Measurements from ENCODE around the gene LRRC25. TPM values are rescaled to one million over a fixed set of nuclear protein-coding genes. Genes with fewer than 3 reads are reported as not detected.
A peak's percentile ranks its signal among the peaks of the same experiment; 100 is the strongest.

Gene LRRC25
- total RNA-seq, 1 experiment from 2014 or later = not detected

DNA sequence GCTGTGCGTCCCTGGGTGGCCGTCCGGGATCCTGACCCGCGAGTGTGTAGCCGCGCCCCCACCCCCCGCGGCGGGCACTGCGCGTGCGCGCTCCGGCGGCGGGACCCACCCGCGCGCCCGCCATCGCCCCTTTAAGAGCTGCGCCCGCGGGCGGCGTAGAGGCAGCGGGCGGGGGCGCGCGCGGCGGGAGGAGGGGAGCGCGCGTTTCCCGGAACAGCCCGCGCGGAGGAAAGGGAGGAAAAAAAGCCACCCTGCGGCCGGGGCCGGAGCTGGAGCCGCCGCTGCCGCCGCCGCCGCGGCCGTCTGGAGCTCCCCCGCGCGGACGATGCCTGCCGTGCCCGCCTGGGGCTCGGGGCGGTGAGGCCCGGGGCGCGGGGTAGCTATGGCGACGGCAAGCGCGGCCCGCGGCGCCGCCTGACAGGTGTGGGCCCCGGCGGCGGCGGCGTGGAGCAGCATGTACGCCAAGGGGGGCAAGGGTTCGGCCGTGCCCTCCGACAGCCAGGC is 21.8 kb upstream of the LRRC25 start, which contains the start of gene SSBP4:
Gene SSBP4, plus strand, starts transcription at position 204 of the 504 bp plus-strand sequence. Its CDS starts 251 bp downstream, at position 455.
- H4K5ac ChIP-seq (ENCODE audit: insufficient read length, low read depth, low read length) = no peak within 1 kb of the TSS
- Mint-ChIP-seq H3K27me3 (ENCODE audit: low read depth) (peaks cover 60% of the 10 kb centered on the region), H3K4me1 (peaks cover 37 to 64% of the 10 kb centered on the region in 2 experiments), H3K9me3 (no peaks in the 10 kb centered on the region; a peak in 2 of 5 replicates), H3K36me3 (ENCODE audit: insufficient read depth in 1 of 3, low read depth in 3 of 3) (peaks cover 0 to 5% (median 0%) of the 10 kb centered on the region in 3 experiments; a peak in 1 of 7 replicates), H3K27ac (peak within 1 kb of the TSS in 1 of 3 experiments; percentile 86; a peak in 1 of 7 replicates), H3K4me3 (peak within 1 kb of the TSS; percentile 72 to 83)
- no peak within 1 kb of the TSS for H4K8ac ChIP-seq (replicated peaks; ENCODE audit: insufficient read length, low read depth, low read length)
- peaks cover 14% of the 10 kb centered on the region for H3K23me2 ChIP-seq (ENCODE audit: insufficient read length, low read depth, low read length, poor library complexity, severe bottlenecking)
- H3K27ac ChIP-seq (ENCODE audit: insufficient read length, low read depth, low read length) = no peak within 1 kb of the TSS
- H4K91ac ChIP-seq (ENCODE audit: insufficient read length, low read depth, low read length) = no peak within 1 kb of the TSS
- no peaks in the 10 kb centered on the region for H3K79me2 ChIP-seq (ENCODE audit: insufficient read depth, low read length)
- no peak within 1 kb of the TSS for H2AFZ ChIP-seq (ENCODE audit: low read length)
- H3T11ph ChIP-seq (ENCODE audit: low read length) = no peak within 1 kb of the TSS
- H2BK12ac ChIP-seq (ENCODE audit: insufficient read length, low read depth, low read length) = no peak within 1 kb of the TSS
- H3K18ac ChIP-seq (ENCODE audit: insufficient read length, low read depth, low read length) = no peak within 1 kb of the TSS
- no peaks in the 10 kb centered on the region for H3K79me1 ChIP-seq (ENCODE audit: insufficient read depth, low read depth, low read length, poor library complexity, severe bottlenecking)
- H2BK15ac ChIP-seq (ENCODE audit: low read depth, low read length) = no peak within 1 kb of the TSS
- no peaks in the 10 kb centered on the region; the same call in 1 of the 2 replicates for H3K27me3 ChIP-seq (ENCODE audit: insufficient read depth, low read length)
- no CpG with 5 or more reads among the region's 80 CpGs for WGBS (ENCODE audit: extremely low coverage, insufficient read length, low lambda C conversion rate)
- no peak within 1 kb of the TSS for H3K23ac ChIP-seq (ENCODE audit: insufficient read length, low read depth, low read length)
- no peaks in the 10 kb centered on the region for H4K20me1 ChIP-seq (ENCODE audit: control insufficient read depth, insufficient read depth, insufficient read length)
- H3K4me2 ChIP-seq (ENCODE audit: insufficient read depth, insufficient read length, low read length) = peak within 1 kb of the TSS; percentile 25
- no peak within 1 kb of the TSS for H3K56ac ChIP-seq (ENCODE audit: insufficient read length, low read depth, low read length)
- H3K9me3 ChIP-seq (ENCODE audit: control insufficient read depth, low read depth, low read length) = no peaks in the 10 kb centered on the region
- TF ChIP-seq CTCF (conservative IDR thresholded peaks at IDR 0.05) = peak; percentile 48; the same call in 2 of the 3 replicates
- no peak within 1 kb of the TSS for H2BK120ac ChIP-seq (ENCODE audit: low read depth, low read length, poor library complexity, severe bottlenecking)
- no peak within 1 kb of the TSS for H3K9ac ChIP-seq (ENCODE audit: extremely low read depth, insufficient read length, low read length)
- no peak within 1 kb of the TSS for H2AK5ac ChIP-seq (ENCODE audit: insufficient read length, low read length)
- no peak within 1 kb of the TSS for H3K14ac ChIP-seq (ENCODE audit: insufficient read depth, low read length)
- no peak for DNase-seq
- no peak within 1 kb of the TSS for H3K4ac ChIP-seq (ENCODE audit: low read depth, low read length)
- H2BK20ac ChIP-seq (ENCODE audit: low read depth, low read length, poor library complexity, severe bottlenecking) = no peak within 1 kb of the TSS
- H2BK5ac ChIP-seq (ENCODE audit: insufficient read length, low read length) = no peak within 1 kb of the TSS
- peaks cover 8% of the 10 kb centered on the region; the same call in 1 of the 2 replicates for H3K4me1 ChIP-seq (ENCODE audit: insufficient read depth, low read length)
